Osteoblast (primary cell): ENCODE results near the gene RAD1. TPM values are rescaled to one million over a fixed set of nuclear protein-coding genes. Genes with fewer than 3 reads are reported as not detected.

Experiments used
- DNase-seq: peaks from one replicate; pipeline ENCODE4 v3.0.0; 2011; ENCODE audit warnings: low spot score, mixed read lengths; ENCODE audit not compliant: insufficient read length; ENCODE audit errors: missing footprints
- H2AFZ ChIP-seq: 2 replicates; pipeline ENCODE4 v1.6.0; 2011; ENCODE audit warnings: mild to moderate bottlenecking, low read length
- H3K27ac ChIP-seq: 2 replicates; pipeline ENCODE4 v1.5.1; 2011; ENCODE audit warnings: mild to moderate bottlenecking, low read depth, low read length, moderate library complexity
- H3K27me3 ChIP-seq: 2 replicates; pipeline ENCODE4 v1.6.0; 2012; ENCODE audit warnings: mild to moderate bottlenecking, control low read depth, inconsistent platforms, low read length, moderate library complexity; ENCODE audit not compliant: insufficient read depth
- H3K36me3 ChIP-seq: 2 replicates; pipeline ENCODE4 v1.5.1; 2011; ENCODE audit warnings: mild to moderate bottlenecking, low read length, control low read depth, moderate library complexity; ENCODE audit not compliant: insufficient read depth
- H3K4me1 ChIP-seq: 2 replicates; pipeline ENCODE4 v1.5.1; 2011; ENCODE audit warnings: mild to moderate bottlenecking, low read length, control low read depth, moderate library complexity; ENCODE audit not compliant: insufficient read depth
- H3K4me2 ChIP-seq: 2 replicates; pipeline ENCODE4 v1.6.0; 2011; ENCODE audit warnings: mild to moderate bottlenecking, low read length; ENCODE audit not compliant: insufficient read depth
- H3K4me3 ChIP-seq: fragments of 200-600 bp; sonication (generic); 3 replicates; pipeline ENCODE4 v1.5.1; 2012; ENCODE audit warnings: mild to moderate bottlenecking, low read length, inconsistent platforms; ENCODE audit not compliant: insufficient read depth
- H3K79me2 ChIP-seq: 2 replicates; pipeline ENCODE4 v1.6.0; 2012; ENCODE audit warnings: mild to moderate bottlenecking, low read length, control low read depth, inconsistent platforms; ENCODE audit not compliant: insufficient read depth
- H3K9me3 ChIP-seq: 2 replicates; pipeline ENCODE4 v1.5.1; 2011; ENCODE audit warnings: low read depth, low read length, control low read depth
- H4K20me1 ChIP-seq: 2 replicates; pipeline ENCODE4 v1.6.0; 2012; ENCODE audit warnings: mild to moderate bottlenecking, low read length, control low read depth; ENCODE audit not compliant: insufficient read depth
- CTCF ChIP-seq: IDR thresholded peaks from 2 replicates; pipeline ENCODE4 v1.5.1; 2011; ENCODE audit warnings: mild to moderate bottlenecking, low read depth, low read length, moderate library complexity; ENCODE audit errors: extremely low read depth
- total RNA-seq: library from RNA; depleted of rRNA; stranded (reverse); fragments of >200 nt; gene quantifications from 2 replicates; pipeline ENCODE4 v1.2.3, GENCODE V29; 2012

Gene RAD1
- total RNA-seq, 1 donor = 54.6 TPM

GRCh38 chr5:34932947-34933346, 17.6 kb upstream of the RAD1 start:
- H3K79me2 ChIP-seq = peaks cover 53% of the 10 kb centered on the region
- no peak for DNase-seq
- H3K4me1 ChIP-seq = peaks cover 11% of the 10 kb centered on the region

GRCh38 chr5:34930870-34931269, 15.6 kb upstream of the RAD1 start:
- DNase-seq = no peak
- Histone ChIP-seq H3K27ac (peak overlapping the region; percentile 75), H4K20me1 (peaks cover 13% of the 10 kb centered on the region), H3K36me3 (peaks cover 14% of the 10 kb centered on the region), H3K4me2 (peak overlapping the region; percentile 90), H3K27me3 (no peaks in the 10 kb centered on the region), H2AFZ (peak overlapping the region; percentile 90), H3K79me2 (peaks cover 53% of the 10 kb centered on the region), H3K9me3 (no peaks in the 10 kb centered on the region), H3K4me1 (peaks cover 11% of the 10 kb centered on the region), H3K4me3 (peak overlapping the region; percentile 96)
- no peak for TF ChIP-seq CTCF

More at GRCh38 chr5:34932947-34933346, 17.6 kb upstream of the RAD1 start:
- Histone ChIP-seq H3K27ac (no peak overlapping the region), H3K27me3 (no peaks in the 10 kb centered on the region), H2AFZ (no peak overlapping the region), H3K36me3 (peaks cover 21% of the 10 kb centered on the region), H3K9me3 (no peaks in the 10 kb centered on the region), H4K20me1 (peaks cover 13% of the 10 kb centered on the region), H3K4me3 (no peak overlapping the region), H3K4me2 (no peak overlapping the region)
- no peak for TF ChIP-seq CTCF

- TF ChIP-seq CTCF = no peak
- Histone ChIP-seq H3K4me3 (peak overlapping the region; percentile 96), H3K27me3 (no peaks in the 10 kb centered on the region), H3K27ac (peak overlapping the region; percentile 75), H2AFZ (peak overlapping the region; percentile 90), H4K20me1 (peaks cover 13% of the 10 kb centered on the region), H3K4me2 (peak overlapping the region; percentile 90), H3K36me3 (peaks cover 17% of the 10 kb centered on the region), H3K9me3 (no peaks in the 10 kb centered on the region), H3K4me1 (peaks cover 11% of the 10 kb centered on the region), H3K79me2 (peaks cover 50% of the 10 kb centered on the region)
- DNase-seq = peak; percentile 84
These were observed 15.1 kb upstream of the RAD1 start for GRCh38 chr5:34930462-34930844.

- no peak for TF ChIP-seq CTCF
- H3K79me2 ChIP-seq = peaks cover 45% of the 10 kb centered on the region
- H3K27me3 ChIP-seq = no peaks in the 10 kb centered on the region
- H3K9me3 ChIP-seq = no peaks in the 10 kb centered on the region
- H4K20me1 ChIP-seq = peaks cover 13% of the 10 kb centered on the region
- H3K27ac ChIP-seq = peak overlapping the region; percentile 75
- H3K36me3 ChIP-seq = peaks cover 17% of the 10 kb centered on the region
- peak; percentile 94 for DNase-seq
- H2AFZ ChIP-seq = peak overlapping the region; percentile 90
- H3K4me3 ChIP-seq = peak overlapping the region; percentile 96
- peaks cover 11% of the 10 kb centered on the region for H3K4me1 ChIP-seq
- H3K4me2 ChIP-seq = peak overlapping the region; percentile 90
These were observed 14.6 kb upstream of the RAD1 start for GRCh38 chr5:34929720-34930461.
